Neural progenitor cell (in vitro differentiated cells): Measurements from ENCODE around the gene MYOF. TPM values are rescaled to one million over a fixed set of nuclear protein-coding genes. Genes with fewer than 3 reads are reported as not detected.
A peak's percentile ranks its signal among the peaks of the same experiment; 100 is the strongest.

Source experiments
- DNase-seq: peaks from one replicate; pipeline ENCODE4 v3.0.0-alpha.2; 2016; ENCODE audit warnings: low spot score
- H2AFZ ChIP-seq: fragments of 200-600 bp; sonication (generic); replicated peaks from 2 replicates; pipeline ENCODE4 v1.6.1; 2016; ENCODE audit warnings: antibody characterized with exemption
- H3F3A ChIP-seq: fragments of 200-600 bp; sonication (generic); 2 replicates; pipeline ENCODE4 v1.6.1; 2016; ENCODE audit warnings: antibody characterized with exemption, low read depth
- H3K27ac ChIP-seq: fragments of 200-600 bp; sonication (generic); 2 replicates; pipeline ENCODE4 v1.5.1; 2016; ENCODE audit warnings: mild to moderate bottlenecking
- H3K27me3 ChIP-seq: fragments of 200-600 bp; sonication (generic); 2 replicates; pipeline ENCODE4 v1.6.1; 2016; ENCODE audit warnings: mild to moderate bottlenecking, moderate library complexity
- H3K36me3 ChIP-seq: fragments of 200-600 bp; sonication (generic); 2 replicates; pipeline ENCODE4 v1.5.1; 2016
- H3K4me1 ChIP-seq: fragments of 200-600 bp; sonication (generic); 2 replicates; pipeline ENCODE4 v1.6.1; 2016; ENCODE audit warnings: mixed run types
- H3K4me2 ChIP-seq: fragments of 200-600 bp; sonication (generic); 2 replicates; pipeline ENCODE4 v1.6.1; 2016
- H3K4me3 ChIP-seq: fragments of 200-600 bp; sonication (generic); 2 replicates; pipeline ENCODE4 v1.5.1; 2016
- H3K79me2 ChIP-seq: fragments of 200-600 bp; sonication (generic); 2 replicates; pipeline ENCODE4 v1.6.1; 2016; ENCODE audit warnings: low read depth
- H3K9ac ChIP-seq: fragments of 200-600 bp; sonication (generic); 2 replicates; pipeline ENCODE4 v1.6.1; 2016
- H3K9me3 ChIP-seq: fragments of 200-600 bp; sonication (generic); 2 replicates; pipeline ENCODE4 v1.5.1; 2016; ENCODE audit warnings: low read depth
- H4K20me1 ChIP-seq: fragments of 200-600 bp; sonication (generic); 2 replicates; pipeline ENCODE4 v1.6.1; 2016; ENCODE audit warnings: low read depth
- H3K27ac Mint-ChIP-seq: 3 replicates; pipeline ENCODE4 v1.8.0; 2021; ENCODE audit warnings: mixed read lengths
- H3K27me3 Mint-ChIP-seq: 2 replicates; pipeline ENCODE4 v1.8.0; 2022; ENCODE audit warnings: low read depth, mild to moderate bottlenecking, inconsistent platforms, moderate library complexity, mixed read lengths; ENCODE audit not compliant: insufficient read depth
- H3K36me3 Mint-ChIP-seq: 3 replicates; pipeline ENCODE4 v1.8.0; 2021; ENCODE audit warnings: mixed read lengths
- H3K4me1 Mint-ChIP-seq: 3 replicates; pipeline ENCODE4 v1.8.0; 2021; ENCODE audit warnings: mixed read lengths
- H3K4me3 Mint-ChIP-seq: 3 replicates; pipeline ENCODE4 v1.8.0; 2021; ENCODE audit warnings: mild to moderate bottlenecking, moderate library complexity, mixed read lengths
- H3K9me3 Mint-ChIP-seq: 3 replicates; pipeline ENCODE4 v1.8.0; 2020; ENCODE audit warnings: mixed read lengths
- EZH2 ChIP-seq: fragments of 200-600 bp; sonication (generic); IDR thresholded peaks from 2 replicates; pipeline ENCODE4 v1.6.1; 2017; ENCODE audit warnings: antibody characterized with exemption, mild to moderate bottlenecking, moderate library complexity
- EZH2phosphoT487 ChIP-seq: fragments of 200-600 bp; sonication (generic); IDR thresholded peaks from 2 replicates; pipeline ENCODE4 v1.6.1; 2017; ENCODE audit warnings: antibody characterized with exemption
- total RNA-seq: library from RNA; depleted of rRNA; stranded (reverse); fragments of >200 nt; gene quantifications from 2 replicates; pipeline ENCODE4 v1.2.3, GENCODE V29; 2015; ENCODE audit warnings: low replicate concordance
- TF ChIP-seq, protein P1 (sequence below): fragments of 200-600 bp; sonication (generic); IDR thresholded peaks from 2 replicates; pipeline ENCODE4 v1.5.1; 2017; ENCODE audit warnings: antibody characterized with exemption, mild to moderate bottlenecking

The MYOF gene
- total RNA-seq, 1 donor from 2014 or later, result 1.6 TPM

DNA sequence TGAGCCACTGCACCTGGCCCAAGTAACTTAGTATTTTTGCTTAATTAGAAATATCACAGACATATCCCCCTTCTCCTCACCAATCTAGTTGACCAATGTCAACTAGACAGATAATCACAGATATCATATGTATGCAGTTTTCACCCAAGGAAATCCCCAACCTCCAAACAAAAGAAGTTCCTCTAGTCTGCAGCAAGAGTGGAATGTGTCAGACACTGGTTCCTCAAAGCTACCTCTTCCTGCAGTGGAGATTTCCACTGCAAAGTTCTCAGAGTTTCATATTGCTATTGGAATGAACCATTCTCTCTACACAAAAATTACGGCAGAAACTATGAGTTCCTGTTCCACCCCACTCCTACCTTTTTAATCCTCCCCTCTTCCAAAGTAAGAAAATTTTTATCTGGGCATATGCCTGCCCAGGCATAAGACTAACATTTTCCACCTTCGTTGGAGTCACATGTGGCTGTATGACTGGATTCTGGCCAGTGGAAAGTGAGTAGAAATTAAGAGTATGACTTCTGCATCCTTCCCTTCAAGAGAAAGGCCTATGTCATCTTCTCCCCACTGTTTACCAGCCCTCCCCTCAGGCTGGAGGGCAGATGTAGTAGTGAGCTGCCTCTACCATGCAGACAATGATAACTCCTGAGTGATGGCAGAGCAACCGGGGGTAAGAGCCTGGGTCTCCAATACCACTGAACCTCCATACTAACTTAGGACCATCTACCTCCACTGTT, 103.0 kb downstream of the MYOF start:
- DNase-seq, result no peak
- no peaks in the 10 kb centered on the region for H4K20me1 ChIP-seq
- H3K4me1 Mint-ChIP-seq, result peaks cover 17% of the 10 kb centered on the region
- H3K27ac ChIP-seq, result no peak overlapping the region
- no peak overlapping the region for H3K9ac ChIP-seq
- H3K4me3 ChIP-seq, result no peak overlapping the region
- no peaks in the 10 kb centered on the region for H3K36me3 Mint-ChIP-seq
- no peak overlapping the region for H2AFZ ChIP-seq
- TF ChIP-seq, protein P1, sequence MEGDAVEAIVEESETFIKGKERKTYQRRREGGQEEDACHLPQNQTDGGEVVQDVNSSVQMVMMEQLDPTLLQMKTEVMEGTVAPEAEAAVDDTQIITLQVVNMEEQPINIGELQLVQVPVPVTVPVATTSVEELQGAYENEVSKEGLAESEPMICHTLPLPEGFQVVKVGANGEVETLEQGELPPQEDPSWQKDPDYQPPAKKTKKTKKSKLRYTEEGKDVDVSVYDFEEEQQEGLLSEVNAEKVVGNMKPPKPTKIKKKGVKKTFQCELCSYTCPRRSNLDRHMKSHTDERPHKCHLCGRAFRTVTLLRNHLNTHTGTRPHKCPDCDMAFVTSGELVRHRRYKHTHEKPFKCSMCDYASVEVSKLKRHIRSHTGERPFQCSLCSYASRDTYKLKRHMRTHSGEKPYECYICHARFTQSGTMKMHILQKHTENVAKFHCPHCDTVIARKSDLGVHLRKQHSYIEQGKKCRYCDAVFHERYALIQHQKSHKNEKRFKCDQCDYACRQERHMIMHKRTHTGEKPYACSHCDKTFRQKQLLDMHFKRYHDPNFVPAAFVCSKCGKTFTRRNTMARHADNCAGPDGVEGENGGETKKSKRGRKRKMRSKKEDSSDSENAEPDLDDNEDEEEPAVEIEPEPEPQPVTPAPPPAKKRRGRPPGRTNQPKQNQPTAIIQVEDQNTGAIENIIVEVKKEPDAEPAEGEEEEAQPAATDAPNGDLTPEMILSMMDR, result no peak
- TF ChIP-seq EZH2phosphoT487, result no peak
- peaks cover 15% of the 10 kb centered on the region for H3K4me1 ChIP-seq
- no peaks in the 10 kb centered on the region for H3K79me2 ChIP-seq
- no peak overlapping the region for H3K27ac Mint-ChIP-seq
- no peaks in the 10 kb centered on the region for H3K9me3 Mint-ChIP-seq
- H3K4me2 ChIP-seq, result no peak overlapping the region
- no peak overlapping the region for H3K4me3 Mint-ChIP-seq
- no peaks in the 10 kb centered on the region for H3F3A ChIP-seq
- H3K27me3 ChIP-seq, result no peaks in the 10 kb centered on the region
- H3K27me3 Mint-ChIP-seq, result no peaks in the 10 kb centered on the region
- H3K9me3 ChIP-seq, result no peaks in the 10 kb centered on the region
- no peaks in the 10 kb centered on the region for H3K36me3 ChIP-seq

DNA sequence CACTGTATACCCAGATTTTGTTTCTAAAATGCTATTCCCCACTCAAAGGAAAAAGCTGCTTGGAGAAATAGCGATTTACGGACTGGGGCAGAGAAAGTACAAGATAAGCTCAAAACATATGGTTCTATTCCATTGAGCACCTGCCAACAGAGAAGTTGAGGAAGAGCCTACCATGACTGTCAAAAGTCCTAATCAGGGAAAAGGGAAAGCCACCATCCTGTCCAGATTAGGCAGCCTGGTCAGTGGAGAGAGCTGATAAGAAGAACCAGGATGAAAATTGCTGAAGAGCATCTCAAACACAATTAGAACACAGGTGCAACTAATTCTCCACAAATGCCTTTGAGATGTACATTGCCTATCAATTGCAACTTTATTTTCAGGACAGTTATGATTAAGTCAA, 104.1 kb downstream of the MYOF start:
- no peak overlapping the region for H3K9ac ChIP-seq
- Mint-ChIP-seq H3K36me3 (no peaks in the 10 kb centered on the region), H3K4me3 (no peak overlapping the region), H3K27ac (no peak overlapping the region), H3K4me1 (peaks cover 11% of the 10 kb centered on the region), H3K27me3 (no peaks in the 10 kb centered on the region), H3K9me3 (no peaks in the 10 kb centered on the region)
- DNase-seq, result no peak
- H3K27ac ChIP-seq, result no peak overlapping the region
- H3K27me3 ChIP-seq, result no peaks in the 10 kb centered on the region
- no peaks in the 10 kb centered on the region for H3F3A ChIP-seq
- H2AFZ ChIP-seq, result no peak overlapping the region
- H3K79me2 ChIP-seq, result no peaks in the 10 kb centered on the region
- H3K9me3 ChIP-seq, result no peaks in the 10 kb centered on the region
- H4K20me1 ChIP-seq, result no peaks in the 10 kb centered on the region
- H3K4me2 ChIP-seq, result no peak overlapping the region
- H3K4me1 ChIP-seq, result peaks cover 8% of the 10 kb centered on the region
- no peak overlapping the region for H3K4me3 ChIP-seq
- no peaks in the 10 kb centered on the region for H3K36me3 ChIP-seq
- TF ChIP-seq EZH2 (no peak), EZH2phosphoT487 (no peak)
- TF ChIP-seq, protein P1, result no peak

DNA sequence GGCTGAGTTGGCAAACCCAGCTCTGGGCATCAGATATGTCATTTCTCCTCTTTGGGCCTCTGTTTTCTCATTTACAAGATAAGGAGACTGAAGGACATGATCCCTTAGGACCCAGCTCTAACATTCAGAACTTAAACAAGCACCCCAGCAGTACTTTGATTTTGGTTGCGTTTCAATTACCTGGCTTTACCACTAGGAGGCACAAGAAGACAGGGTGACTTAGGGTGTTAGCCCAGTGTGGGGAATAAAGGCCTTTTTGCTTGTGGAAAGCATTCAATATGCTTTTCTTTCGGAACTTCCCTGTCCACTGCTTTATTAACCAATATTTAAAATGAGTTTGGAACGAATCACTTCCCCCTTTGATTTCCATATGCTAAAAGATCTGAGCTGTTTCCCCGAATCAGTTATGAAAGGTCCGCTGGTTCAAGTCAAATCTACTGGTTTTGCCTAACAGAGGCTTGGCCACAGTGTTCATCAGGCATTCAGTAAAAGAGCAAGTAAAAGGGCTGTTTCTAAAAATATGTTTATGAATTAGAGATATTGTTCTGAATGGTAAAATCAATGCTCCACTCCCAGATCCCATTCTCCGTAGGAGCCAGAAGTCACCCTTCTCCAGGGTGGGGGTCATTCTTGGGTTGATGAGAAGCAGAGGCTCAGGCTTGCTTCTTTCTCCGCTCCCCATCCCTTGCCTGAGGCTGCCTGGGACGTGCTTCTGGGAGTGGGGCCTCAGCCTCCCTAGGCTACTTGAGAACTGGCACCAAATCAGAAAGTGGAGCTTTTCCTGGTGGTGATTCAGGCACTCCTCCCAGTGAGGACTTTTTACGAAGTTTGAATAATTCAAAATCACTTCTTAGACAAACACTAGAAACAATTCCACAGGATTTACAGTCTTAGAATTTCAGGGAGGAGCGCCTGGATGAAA, 105.5 kb downstream of the MYOF start:
- H3K4me1 Mint-ChIP-seq, result peaks cover 19% of the 10 kb centered on the region

More for the DNA sequence above, 105.5 kb downstream of the MYOF start:
- H3K9me3 ChIP-seq, result no peaks in the 10 kb centered on the region
- no peak for TF ChIP-seq EZH2
- TF ChIP-seq EZH2phosphoT487, result no peak
- TF ChIP-seq, protein P1, result peak; percentile 96
- peaks cover 10% of the 10 kb centered on the region for H3K4me1 ChIP-seq
- no peaks in the 10 kb centered on the region for H3K9me3 Mint-ChIP-seq
- no peaks in the 10 kb centered on the region for H3K79me2 ChIP-seq
- no peaks in the 10 kb centered on the region for H3K27me3 ChIP-seq
- H3K27ac ChIP-seq, result no peak overlapping the region
- DNase-seq, result peak; percentile 77
- no peaks in the 10 kb centered on the region for H3F3A ChIP-seq
- H3K9ac ChIP-seq, result no peak overlapping the region
- H4K20me1 ChIP-seq, result no peaks in the 10 kb centered on the region
- H3K36me3 ChIP-seq, result no peaks in the 10 kb centered on the region
- peaks cover 2% of the 10 kb centered on the region for H3K27me3 Mint-ChIP-seq
- H3K27ac Mint-ChIP-seq, result peak overlapping the region; percentile 75
- H3K36me3 Mint-ChIP-seq, result no peaks in the 10 kb centered on the region
- no peak overlapping the region for H3K4me2 ChIP-seq
- H3K4me3 ChIP-seq, result no peak overlapping the region
- peak overlapping the region; percentile 83 for H2AFZ ChIP-seq
- no peak overlapping the region for H3K4me3 Mint-ChIP-seq
